A673 (cell line): Measurements from ENCODE around the gene METTL25B. TPM values are rescaled to one million over a fixed set of nuclear protein-coding genes. Genes with fewer than 3 reads are reported as not detected.

Experiments
- BruUV-seq: library from RNA; stranded (reverse); fragments of 400-500 nt; replicated peaks from 2 replicates; lab custom pipeline; 2021; lab: Mats Ljungman, UMichigan
- CTCF ChIA-PET: fragments of 300-600 bp; sonication (Branson Sonifier 250); formaldehyde crosslinking; loops from one replicate; lab custom pipeline; 2022; ENCODE audit warnings: antibody characterized with exemption; lab: Charles Lee
- POLR2A ChIA-PET: fragments of 300-600 bp; sonication (Branson Sonifier 250); formaldehyde crosslinking; loops from one replicate; lab custom pipeline; 2022; ENCODE audit warnings: antibody characterized with exemption; ENCODE audit not compliant: low non-redundant PET; lab: Charles Lee
- DNase-seq: peaks from one replicate; pipeline ENCODE4 v3.0.0-alpha.2; 2015; ENCODE audit warnings: low spot score
- H3K27ac ChIP-seq: fragments of 200-600 bp; sonication (generic); 2 replicates; pipeline ENCODE4 v1.5.1; 2016; ENCODE audit warnings: mixed run types, low read depth, mild to moderate bottlenecking, mixed read lengths, antibody characterized with exemption, low read length; ENCODE audit not compliant: poor library complexity, severe bottlenecking
- H3K27me3 ChIP-seq: fragments of 200-600 bp; sonication (generic); replicated peaks from 2 replicates; pipeline ENCODE4 v1.6.1; 2017; ENCODE audit warnings: mixed run types, low read depth, mild to moderate bottlenecking, mixed read lengths, antibody characterized with exemption, low read length; ENCODE audit not compliant: insufficient read depth, poor library complexity
- H3K36me3 ChIP-seq: fragments of 200-600 bp; sonication (generic); 2 replicates; pipeline ENCODE4 v1.6.1; 2016; ENCODE audit warnings: mixed run types, mild to moderate bottlenecking, mixed read lengths, antibody characterized with exemption, low read length; ENCODE audit not compliant: insufficient read depth, poor library complexity, severe bottlenecking
- H3K4me1 ChIP-seq: fragments of 200-600 bp; sonication (generic); 2 replicates; pipeline ENCODE4 v1.6.1; 2017; ENCODE audit warnings: mixed run types, mild to moderate bottlenecking, mixed read lengths, antibody characterized with exemption, low read length; ENCODE audit not compliant: insufficient read depth, poor library complexity, severe bottlenecking
- H3K4me3 ChIP-seq: fragments of 200-600 bp; sonication (generic); 2 replicates; pipeline ENCODE4 v1.5.1; 2016; ENCODE audit warnings: low read depth, mixed run types, mild to moderate bottlenecking, mixed read lengths, low read length; ENCODE audit not compliant: poor library complexity, severe bottlenecking
- H3K9me3 ChIP-seq: fragments of 200-600 bp; sonication (generic); 2 replicates; pipeline ENCODE4 v1.6.1; 2016; ENCODE audit warnings: mixed run types, low read depth, mild to moderate bottlenecking, mixed read lengths, antibody characterized with exemption, low read length; ENCODE audit not compliant: poor library complexity, severe bottlenecking
- EZH2 ChIP-seq: fragments of 200-600 bp; sonication (generic); IDR thresholded peaks from 2 replicates; pipeline ENCODE4 v1.6.1; 2017; ENCODE audit warnings: borderline replicate concordance, low read depth, mild to moderate bottlenecking, mixed read lengths, antibody characterized with exemption, low read length; ENCODE audit not compliant: poor library complexity, severe bottlenecking
- intact Hi-C: fragments of 100-400 bp; cut with micrococcal nuclease; formaldehyde crosslinking; loops from one replicate; pipeline ENCODE4 v1.10.0; 2022; ENCODE audit not compliant: unreplicated experiment
- total RNA-seq: library from RNA; stranded (reverse); gene quantifications from 2 replicates; pipeline ENCODE4 v1.2.3, GENCODE V29; 2021
- TF ChIP-seq, protein P1 (sequence below): fragments of 300-800, 200-600 bp; sonication (generic); conservative IDR thresholded peaks from 2 replicates; pipeline ENCODE4 v1.5.1; 2017; ENCODE audit warnings: low read depth, mild to moderate bottlenecking, antibody characterized with exemption, low read length, moderate library complexity, mixed read lengths

METTL25B gene
- total RNA-seq, 1 experiment from 2014 or later: 20.2 TPM

DNA sequence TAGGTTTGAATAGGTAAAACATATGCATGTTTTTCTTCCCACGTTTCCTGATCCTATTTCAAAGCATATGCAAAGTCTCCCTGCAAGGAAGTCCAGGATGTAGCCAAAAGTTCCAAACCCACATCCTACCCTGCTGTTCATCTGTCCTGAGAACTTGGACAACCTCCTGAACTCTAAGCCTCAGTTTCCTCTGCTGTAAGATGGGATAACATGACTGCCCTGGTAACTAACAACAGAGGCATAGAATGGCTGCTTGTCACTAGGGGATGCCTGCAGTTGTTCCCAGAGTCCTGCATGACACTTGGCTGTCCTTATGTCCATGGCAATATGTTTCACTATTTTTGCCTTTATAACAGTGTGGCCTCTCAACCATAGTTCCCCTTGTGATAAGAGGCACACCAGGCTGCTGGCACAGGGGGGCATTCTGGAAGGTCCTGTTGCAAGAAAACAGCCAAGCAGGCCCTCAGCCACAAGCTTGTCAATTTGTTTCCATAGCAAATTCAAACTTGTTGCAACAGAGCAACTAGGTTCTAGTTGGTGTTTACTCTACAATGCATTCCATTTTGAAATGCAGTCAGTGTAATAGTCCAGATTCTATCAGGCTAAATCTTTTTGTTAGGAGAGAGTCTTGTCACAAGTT lies 24.7 kb downstream of the METTL25B start:
- TSS peak; percentile 62 for BruUV-seq
- intact Hi-C loops: no loop called here
- no peak for DNase-seq
- no peaks in the 10 kb centered on the region for H3K9me3 ChIP-seq
- no peaks in the 10 kb centered on the region for H3K27me3 ChIP-seq
- TF ChIP-seq EZH2: no peak
- TF ChIP-seq, protein P1, sequence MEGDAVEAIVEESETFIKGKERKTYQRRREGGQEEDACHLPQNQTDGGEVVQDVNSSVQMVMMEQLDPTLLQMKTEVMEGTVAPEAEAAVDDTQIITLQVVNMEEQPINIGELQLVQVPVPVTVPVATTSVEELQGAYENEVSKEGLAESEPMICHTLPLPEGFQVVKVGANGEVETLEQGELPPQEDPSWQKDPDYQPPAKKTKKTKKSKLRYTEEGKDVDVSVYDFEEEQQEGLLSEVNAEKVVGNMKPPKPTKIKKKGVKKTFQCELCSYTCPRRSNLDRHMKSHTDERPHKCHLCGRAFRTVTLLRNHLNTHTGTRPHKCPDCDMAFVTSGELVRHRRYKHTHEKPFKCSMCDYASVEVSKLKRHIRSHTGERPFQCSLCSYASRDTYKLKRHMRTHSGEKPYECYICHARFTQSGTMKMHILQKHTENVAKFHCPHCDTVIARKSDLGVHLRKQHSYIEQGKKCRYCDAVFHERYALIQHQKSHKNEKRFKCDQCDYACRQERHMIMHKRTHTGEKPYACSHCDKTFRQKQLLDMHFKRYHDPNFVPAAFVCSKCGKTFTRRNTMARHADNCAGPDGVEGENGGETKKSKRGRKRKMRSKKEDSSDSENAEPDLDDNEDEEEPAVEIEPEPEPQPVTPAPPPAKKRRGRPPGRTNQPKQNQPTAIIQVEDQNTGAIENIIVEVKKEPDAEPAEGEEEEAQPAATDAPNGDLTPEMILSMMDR: no peak
- ChIA-PET CTCF (interaction anchor here (0.6 kb wide), 1 partner anchor 55 kb away, joined by 3 read pairs; no protein-coding TSS in a partner anchor), POLR2A (interaction anchor here (0.8 kb wide), 1 partner anchor 15 kb away, joined by 3 read pairs; the partner anchor contains the start of gene PRCC)
- peak overlapping the region; percentile 98 for H3K27ac ChIP-seq
- peaks cover 21% of the 10 kb centered on the region for H3K4me1 ChIP-seq
- H3K4me3 ChIP-seq: peak overlapping the region; percentile 92
- H3K36me3 ChIP-seq: no peaks in the 10 kb centered on the region

DNA sequence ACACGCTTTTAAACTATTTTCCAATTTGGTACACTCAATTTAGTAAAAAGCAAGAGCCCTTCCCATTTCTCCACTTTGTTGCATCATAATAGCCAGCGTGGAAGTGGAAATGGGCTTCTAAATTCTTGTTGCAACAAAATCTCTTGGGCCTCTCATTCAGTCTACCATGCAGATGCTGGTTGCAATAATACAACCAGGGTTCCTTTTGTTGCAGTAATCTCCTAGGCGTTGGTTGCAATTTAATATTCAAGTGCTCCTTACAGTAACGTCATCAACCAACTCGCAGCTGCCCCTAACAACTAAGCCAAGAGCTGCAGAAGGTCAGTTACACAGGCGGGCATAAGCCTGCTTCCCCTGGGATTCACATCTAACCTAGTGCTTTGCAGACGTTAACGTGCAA lies 25.9 kb downstream of the METTL25B start:
- Histone ChIP-seq H3K9me3 (no peaks in the 10 kb centered on the region), H3K27ac (no peak overlapping the region), H3K27me3 (no peaks in the 10 kb centered on the region), H3K4me1 (peaks cover 9% of the 10 kb centered on the region), H3K36me3 (no peaks in the 10 kb centered on the region), H3K4me3 (no peak overlapping the region)
- CTCF ChIA-PET: no interaction called here
- no peak for DNase-seq
- intact Hi-C loops: no loop called here
- BruUV-seq: TSS peak; percentile 8
- no peak for TF ChIP-seq EZH2
- TF ChIP-seq, protein P1: no peak
- POLR2A ChIA-PET: no interaction called here

DNA sequence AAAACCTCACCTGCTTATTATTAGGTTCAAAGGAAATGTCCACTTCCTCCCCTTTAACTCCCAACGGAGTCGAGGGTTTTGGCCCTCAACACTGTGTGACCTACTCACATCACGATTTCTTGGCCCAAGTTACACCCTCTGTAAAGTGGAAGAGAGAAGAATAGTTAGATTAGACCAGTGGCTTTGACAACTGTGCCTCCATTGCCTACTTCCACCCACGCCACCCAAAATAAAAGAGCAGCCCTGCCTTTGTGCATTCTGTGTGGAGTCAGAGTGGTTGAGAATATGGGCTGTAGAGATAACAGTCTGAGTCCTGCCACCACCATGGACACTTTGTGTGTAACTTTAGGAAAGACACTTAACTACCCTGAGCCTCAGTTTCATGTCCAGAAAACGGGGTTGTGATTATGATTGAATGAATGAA lies 27.3 kb downstream of the METTL25B start:
- intact Hi-C loops: no loop called here
- H3K4me3 ChIP-seq: no peak overlapping the region
- H3K27me3 ChIP-seq: no peaks in the 10 kb centered on the region
- BruUV-seq: no TSS peak
- H3K36me3 ChIP-seq: no peaks in the 10 kb centered on the region
- H3K4me1 ChIP-seq: peaks cover 5% of the 10 kb centered on the region
- CTCF ChIA-PET: no interaction called here
- POLR2A ChIA-PET: no interaction called here
- H3K27ac ChIP-seq: no peak overlapping the region
- H3K9me3 ChIP-seq: no peaks in the 10 kb centered on the region
- no peak for TF ChIP-seq EZH2
- DNase-seq: no peak
